GM21717 (cell line): Measurements from ENCODE around the gene RARRES2.
A peak's percentile ranks its signal among the peaks of the same experiment; 100 is the strongest.

Source experiments
- ATAC-seq: cut with Tn5 transposase; IDR thresholded peaks from one replicate; pipeline ENCODE4 v1.9.1; 2021; ENCODE audit warnings: mild to moderate bottlenecking, moderate library complexity; ENCODE audit not compliant: unreplicated experiment

RARRES2 gene

GRCh38 chr7:150338166-150338829, 3.1 kb downstream of the RARRES2 start:
- no peak for ATAC-seq

- no peak for ATAC-seq
These were observed 3.8 kb downstream of the RARRES2 start for GRCh38 chr7:150337659-150338081.

GRCh38 chr7:150337179-150337578, 4.2 kb downstream of the RARRES2 start:
- no peak for ATAC-seq

- no peak for ATAC-seq
These were observed 4.7 kb downstream of the RARRES2 start for GRCh38 chr7:150336746-150337145.

GRCh38 chr7:150335774-150336112, 5.7 kb downstream of the RARRES2 start:
- no peak for ATAC-seq

GRCh38 chr7:150335108-150335773, 6.2 kb downstream of the RARRES2 start:
- ATAC-seq: no peak

- ATAC-seq: no peak
These were observed 7.3 kb downstream of the RARRES2 start for GRCh38 chr7:150334108-150334507.

- ATAC-seq: no peak
These were observed 7.8 kb downstream of the RARRES2 start for GRCh38 chr7:150333659-150334058.

- ATAC-seq: no peak
These were observed 8.4 kb downstream of the RARRES2 start for GRCh38 chr7:150332852-150333635.

GRCh38 chr7:150330211-150330885, 11.1 kb downstream of the RARRES2 start:
- no peak for ATAC-seq

- ATAC-seq: no peak
These were observed 11.9 kb downstream of the RARRES2 start for GRCh38 chr7:150329331-150330120.

- no peak for ATAC-seq
These were observed 14.1 kb downstream of the RARRES2 start for GRCh38 chr7:150327308-150327707.

GRCh38 chr7:150326657-150327268, 14.7 kb downstream of the RARRES2 start:
- ATAC-seq: no peak

- ATAC-seq: no peak
These were observed 15.5 kb downstream of the RARRES2 start for GRCh38 chr7:150325901-150326300.

GRCh38 chr7:150325110-150325611, 16.3 kb downstream of the RARRES2 start:
- ATAC-seq: no peak

GRCh38 chr7:150324373-150324961, 17.0 kb downstream of the RARRES2 start:
- ATAC-seq: no peak

GRCh38 chr7:150323682-150324372, 17.6 kb downstream of the RARRES2 start:
- peak; percentile 24 for ATAC-seq

- peak; percentile 53 for ATAC-seq
These were observed 18.4 kb downstream of the RARRES2 start, which contains the start of the genes ACTR3C and LRRC61 for GRCh38 chr7:150322833-150323681. ACTR3C (minus strand) TSS chr7:150323545; CDS start chr7:150295296, 28,249 bp downstream. LRRC61 (plus strand) TSS chr7:150323355; CDS start chr7:150336862, 13,507 bp downstream.
